HG03060 (cell line): ENCODE results near the gene CTCFL.
"Not testable (repeated sequence)": the region's sequence is repeated elsewhere in the genome, so short reads cannot be mapped to it uniquely, and the experiment has no call there.

Source experiments
- ATAC-seq: cut with Tn5 transposase; IDR thresholded peaks from one replicate; pipeline ENCODE4 v1.9.1; 2021; ENCODE audit warnings: low read depth, moderate number of reproducible peaks; ENCODE audit not compliant: unreplicated experiment

CTCFL gene

DNA sequence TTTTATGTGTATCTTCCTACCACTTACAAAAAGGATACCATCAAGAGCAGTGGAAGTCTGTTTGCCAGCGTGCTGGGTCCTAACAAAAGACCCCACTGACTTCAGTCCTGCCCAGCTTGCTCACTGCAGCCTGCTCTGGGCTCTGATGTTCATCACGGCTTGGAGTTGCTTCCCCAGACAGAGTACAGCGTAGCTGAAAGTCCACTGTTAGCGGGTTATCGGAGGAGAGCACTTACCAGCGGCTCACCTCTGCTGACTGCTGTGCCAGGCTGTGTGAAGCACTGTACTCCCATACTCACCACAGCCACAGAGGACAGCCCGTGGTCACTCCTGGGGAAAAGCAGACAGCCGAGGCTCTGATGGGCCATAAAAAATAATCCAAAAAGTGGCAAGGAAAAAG, 40.2 kb downstream of the CTCFL start:
- ATAC-seq = no peak

DNA sequence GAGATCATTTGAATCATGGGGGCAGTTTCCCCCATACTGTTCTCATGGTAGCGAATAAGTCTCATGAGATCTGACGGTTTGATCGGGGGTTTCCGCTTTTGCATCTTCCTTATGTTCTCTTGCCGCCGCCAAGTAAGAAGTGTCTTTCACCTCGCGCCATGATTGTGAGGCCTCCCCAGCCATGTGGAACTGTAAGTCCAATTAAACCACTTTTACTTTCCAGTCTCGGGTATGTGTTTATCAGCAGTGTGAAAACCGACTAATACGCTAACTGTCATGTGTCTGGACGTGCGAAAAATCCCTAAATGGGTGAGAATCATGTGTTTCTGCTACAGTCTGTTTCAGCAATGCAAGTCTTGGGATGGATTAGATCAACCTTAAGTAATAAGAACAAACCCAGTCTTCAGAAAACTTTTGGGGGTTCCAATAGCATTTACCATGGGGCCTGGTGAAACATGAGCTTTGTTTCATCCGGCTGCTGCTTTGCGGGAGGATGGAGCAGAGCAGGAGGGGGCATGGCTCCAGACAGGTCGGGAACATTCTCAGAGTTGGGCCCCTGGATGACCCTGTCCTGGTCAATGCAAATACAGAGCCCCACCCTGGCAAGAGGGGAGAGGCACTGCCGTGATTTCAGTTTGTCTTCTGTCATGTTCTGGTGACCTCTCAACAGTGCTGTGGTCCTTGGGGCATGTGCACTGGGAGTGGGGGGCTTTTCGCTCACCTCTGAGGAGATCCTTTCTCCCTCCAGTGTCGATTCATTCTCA, 41.5 kb downstream of the CTCFL start:
- peak; percentile 36 for ATAC-seq

DNA sequence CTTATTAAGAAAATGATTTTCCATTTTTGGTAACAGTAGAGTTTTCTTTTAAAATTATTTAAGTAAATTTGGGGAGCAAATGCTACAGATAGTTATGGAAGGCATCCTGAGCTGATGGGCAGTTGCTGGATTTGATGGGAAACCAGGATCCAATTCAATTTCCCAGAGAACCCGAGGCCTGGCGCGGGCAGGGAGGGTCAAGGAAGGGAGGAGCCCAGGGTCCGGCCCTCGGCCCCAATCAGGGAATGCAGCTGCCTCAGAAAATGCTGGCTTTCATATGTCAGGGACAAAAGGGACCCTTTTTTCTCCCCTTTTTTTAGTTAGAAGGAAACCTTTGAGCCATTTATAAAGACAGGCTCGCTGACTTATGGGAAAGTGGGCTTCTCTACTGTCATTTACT, 42.1 kb downstream of the CTCFL start:
- no peak for ATAC-seq

DNA sequence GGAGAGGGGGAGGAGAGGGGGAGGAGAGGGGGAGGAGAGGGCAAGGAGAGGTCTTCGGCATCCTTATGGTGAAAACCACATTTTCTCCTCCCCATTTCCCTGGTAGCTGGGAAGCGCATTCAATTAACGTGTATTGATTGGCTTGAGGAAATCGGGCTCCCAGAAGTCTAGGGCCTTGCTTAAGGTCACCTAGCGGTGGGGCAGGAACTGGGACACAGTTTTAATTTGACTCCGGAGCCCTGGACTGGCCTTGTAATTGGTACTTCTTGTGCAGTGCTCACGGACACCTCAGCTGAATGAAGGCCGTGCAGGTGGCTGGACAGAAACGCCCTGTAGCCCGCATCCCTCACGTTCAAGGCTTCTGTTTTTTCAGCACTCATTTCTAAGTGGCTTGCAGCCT, 42.8 kb downstream of the CTCFL start:
- no peak for ATAC-seq

DNA sequence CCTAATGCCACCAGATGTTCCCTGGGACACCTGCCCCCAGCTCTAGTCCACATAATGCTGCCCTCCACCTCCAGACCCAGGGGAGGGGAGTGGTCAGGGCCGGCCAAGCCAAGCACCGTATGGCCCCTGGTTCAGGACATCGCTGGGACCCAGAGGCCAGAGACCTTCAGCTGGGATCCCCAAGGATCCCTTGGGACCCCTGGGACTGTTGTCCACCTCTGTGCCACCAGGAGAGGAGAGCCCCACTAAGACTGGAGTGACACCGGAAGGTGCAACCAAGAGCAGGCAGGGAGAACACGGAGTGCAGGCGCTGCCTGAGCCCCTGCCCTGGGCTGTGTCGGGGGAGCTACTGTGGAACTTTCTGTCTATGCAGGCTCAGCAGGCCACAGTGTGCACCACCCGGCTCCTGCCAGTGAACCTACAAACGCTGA, 43.6 kb downstream of the CTCFL start:
- no peak for ATAC-seq

DNA sequence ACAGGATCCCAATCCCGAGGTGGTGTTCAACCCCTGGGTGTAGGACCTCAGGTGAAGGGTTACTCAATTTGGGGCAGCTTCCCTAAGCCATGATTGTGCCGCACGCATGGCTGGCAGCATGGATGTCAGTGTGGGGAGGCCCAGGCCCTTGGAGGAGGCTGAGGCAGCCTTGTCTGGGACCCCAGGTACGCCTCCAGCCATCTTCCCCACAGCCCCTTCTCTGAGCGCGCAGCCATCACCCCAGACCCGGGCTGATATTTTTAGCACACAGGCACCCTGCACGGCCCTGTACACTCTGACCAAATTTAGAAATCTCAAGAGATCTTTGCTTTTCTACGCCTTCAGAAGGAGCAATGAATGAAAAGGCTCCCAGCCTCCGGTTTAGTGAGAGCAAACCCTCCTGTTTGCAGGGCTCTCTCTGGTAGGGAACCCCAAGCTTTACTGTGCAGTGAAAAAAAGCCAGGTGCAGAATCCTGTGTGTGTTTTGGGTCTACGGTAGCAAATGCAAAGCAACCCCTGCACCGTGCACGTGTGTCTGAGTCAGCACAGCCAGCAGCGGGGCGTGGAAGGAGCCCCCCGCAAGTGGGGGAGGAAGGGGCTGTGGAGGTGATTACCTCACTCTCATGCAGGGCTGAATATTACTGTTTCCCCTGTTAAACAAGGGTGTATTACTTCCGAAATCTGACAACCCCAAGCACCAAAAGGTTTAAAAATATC, 44.3 kb downstream of the CTCFL start:
- peak; percentile 43 for ATAC-seq

DNA sequence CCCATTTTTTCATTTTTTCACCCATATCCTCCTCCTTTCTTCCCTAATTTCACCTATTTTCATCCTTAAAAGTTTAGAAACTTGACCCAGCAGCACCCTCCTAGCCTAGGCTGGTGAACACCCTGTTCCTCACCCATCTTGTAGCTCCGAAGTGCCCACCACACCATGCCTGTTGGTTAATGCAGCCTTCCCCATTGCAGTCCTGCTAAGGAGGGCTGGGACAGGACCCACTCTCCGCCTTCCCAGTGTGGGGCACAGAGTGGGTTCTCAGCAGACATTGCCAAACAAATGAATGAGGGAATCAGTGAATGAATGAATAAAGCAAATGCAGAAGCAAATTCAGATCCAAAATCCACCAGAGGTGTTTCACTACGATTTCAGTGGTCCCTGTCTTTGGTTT, 45.7 kb downstream of the CTCFL start:
- no peak for ATAC-seq

DNA sequence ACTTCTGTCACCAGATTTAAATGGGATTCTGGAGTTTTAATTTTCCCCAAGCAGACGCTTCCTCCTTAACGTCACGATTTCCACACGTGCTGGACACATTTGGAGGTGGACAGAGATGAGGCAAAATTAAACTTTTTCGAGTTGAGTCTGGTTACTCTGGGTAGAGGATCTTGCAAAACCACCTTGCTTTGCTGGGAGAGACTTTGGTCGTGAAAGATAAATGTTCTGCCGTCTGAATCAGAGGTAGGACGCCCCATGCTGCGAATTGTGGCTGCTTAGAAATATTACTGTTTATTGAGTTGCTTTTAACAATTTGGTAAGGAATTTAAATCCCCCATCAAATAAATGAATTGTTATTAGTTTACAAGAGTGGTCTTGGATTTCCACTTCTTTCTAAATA, 46.8 kb downstream of the CTCFL start:
- no peak for ATAC-seq

DNA sequence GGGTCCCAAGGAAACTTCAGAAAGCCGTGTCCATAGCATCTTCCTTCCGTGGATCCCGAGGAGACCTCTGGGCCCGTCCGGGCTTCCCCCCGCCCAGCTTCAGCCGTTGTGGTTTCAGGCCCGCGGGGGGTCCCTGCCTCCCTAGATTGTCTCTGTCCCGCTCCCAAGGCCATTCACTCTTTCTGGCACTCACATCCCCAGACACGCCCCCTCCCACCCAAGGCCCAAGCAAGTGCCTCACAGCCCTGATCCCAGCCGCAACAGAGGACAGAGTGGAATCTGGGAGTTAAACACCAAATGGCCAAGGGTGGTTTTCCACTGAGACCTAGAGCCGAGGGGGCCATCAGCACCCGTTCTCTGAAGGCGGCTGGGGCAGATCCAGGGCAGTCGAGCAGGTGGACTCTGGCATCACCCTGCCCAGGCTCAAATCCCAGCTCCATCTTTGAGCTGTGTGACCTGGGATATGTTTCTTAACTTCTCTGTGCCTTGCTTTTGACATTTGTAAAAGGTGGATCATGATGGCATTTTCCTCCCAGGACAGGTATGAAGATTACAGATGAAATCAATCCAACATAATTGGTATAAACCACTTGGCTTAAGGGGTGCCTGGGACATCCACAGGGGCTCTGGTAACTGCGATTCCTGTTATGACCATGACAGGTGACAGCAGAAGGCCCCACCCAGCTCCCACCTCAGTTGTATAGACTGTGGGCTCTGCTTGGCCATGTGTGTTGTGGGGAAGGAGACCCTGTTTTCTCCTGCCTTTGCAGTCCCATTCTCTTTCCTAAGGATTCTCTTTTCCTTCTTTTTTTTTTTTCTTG, 48.1 kb downstream of the CTCFL start:
- no peak for ATAC-seq

DNA sequence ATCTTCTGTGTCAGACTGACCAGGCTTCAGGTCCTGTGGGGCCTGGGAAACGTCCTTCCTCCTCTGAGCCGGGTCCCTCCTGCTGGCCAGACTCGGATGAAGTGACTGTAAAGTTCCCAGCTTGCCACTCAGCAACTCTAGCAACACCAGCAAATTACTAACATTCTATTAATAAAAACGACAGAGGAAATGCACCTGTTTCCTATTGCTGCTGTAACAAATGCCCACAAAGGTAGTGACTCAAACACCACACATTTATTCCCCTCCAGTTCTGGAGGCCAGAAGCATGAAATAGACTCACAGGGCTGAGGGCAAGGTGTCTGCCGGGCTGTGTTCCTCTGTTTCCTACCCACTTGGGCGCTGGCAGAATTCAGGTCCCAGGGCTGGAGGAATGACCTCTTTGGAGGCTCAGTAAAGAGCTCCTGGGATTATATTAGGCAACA, 48.8 kb downstream of the CTCFL start:
- no peak for ATAC-seq

DNA sequence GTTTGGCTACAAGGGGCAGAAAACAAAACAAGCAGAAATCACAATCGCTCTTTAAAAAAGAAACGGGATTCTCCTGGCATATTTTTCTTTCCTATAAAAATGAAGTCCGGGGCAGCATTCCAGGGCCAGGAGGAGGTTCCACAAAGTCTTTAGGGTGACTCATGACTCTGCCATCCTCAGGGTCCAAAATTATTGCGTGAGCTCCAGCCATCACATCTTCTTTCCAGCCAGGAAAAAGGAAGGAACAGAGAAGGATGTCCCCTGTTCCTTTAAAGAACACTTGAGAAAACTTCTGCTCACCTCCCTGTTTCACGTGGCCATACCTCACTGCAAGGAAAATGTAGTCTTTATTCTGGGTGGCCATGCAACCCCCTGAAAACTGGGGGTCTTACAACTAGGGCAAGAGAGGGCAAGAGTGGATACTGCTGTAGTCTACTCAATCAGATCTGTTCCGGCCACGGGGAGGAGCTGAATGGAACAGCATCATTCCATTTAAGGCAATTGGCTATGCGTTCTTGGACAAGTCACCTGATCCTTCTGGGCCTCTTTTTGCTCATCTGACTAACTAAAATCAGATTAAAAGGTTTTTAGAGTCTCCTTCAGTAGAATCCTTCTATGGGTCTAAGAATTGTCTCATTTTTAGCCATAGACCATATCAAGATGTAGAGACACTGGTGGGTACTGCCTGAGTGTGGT, 49.4 kb downstream of the CTCFL start:
- no peak for ATAC-seq

DNA sequence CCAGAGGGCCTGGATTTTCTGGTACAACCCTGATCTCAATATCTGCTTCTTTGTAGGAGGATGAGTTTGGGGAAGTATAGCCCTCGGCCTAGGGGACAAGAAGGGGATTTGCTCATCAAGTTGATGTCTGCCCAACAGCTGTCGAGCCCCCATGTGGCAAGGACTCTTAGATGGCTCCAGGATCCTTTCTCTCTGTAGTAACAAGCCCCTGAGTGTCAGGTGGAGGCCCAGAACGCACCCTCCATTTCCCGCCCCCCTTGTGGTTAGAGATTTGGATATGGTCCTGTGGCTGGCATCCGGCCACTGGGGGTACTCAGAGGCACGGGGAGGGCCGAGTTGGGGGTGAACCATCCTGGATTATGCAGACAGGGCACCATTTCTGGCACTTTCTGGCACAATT, 50.1 kb downstream of the CTCFL start:
- no peak for ATAC-seq

DNA sequence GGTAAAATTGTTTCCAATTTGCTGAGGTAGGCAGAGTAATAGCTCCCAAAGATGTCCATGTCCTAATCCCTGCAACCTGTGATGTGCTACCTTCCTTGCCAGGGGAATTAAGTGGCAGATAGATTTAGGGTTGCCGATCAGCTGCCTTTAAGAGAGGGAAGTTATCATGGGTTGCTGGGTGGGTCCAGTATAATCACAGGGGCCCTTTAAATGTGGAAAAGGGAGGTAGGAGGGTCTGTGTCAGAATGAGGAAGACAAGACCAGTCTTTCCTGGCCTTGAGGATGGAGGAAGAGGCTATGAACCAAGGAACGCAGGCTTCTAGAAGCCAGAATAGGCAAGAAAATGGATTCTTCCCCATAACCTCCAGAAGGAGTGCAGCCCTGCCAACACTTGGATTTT, 50.7 kb downstream of the CTCFL start:
- no peak for ATAC-seq

DNA sequence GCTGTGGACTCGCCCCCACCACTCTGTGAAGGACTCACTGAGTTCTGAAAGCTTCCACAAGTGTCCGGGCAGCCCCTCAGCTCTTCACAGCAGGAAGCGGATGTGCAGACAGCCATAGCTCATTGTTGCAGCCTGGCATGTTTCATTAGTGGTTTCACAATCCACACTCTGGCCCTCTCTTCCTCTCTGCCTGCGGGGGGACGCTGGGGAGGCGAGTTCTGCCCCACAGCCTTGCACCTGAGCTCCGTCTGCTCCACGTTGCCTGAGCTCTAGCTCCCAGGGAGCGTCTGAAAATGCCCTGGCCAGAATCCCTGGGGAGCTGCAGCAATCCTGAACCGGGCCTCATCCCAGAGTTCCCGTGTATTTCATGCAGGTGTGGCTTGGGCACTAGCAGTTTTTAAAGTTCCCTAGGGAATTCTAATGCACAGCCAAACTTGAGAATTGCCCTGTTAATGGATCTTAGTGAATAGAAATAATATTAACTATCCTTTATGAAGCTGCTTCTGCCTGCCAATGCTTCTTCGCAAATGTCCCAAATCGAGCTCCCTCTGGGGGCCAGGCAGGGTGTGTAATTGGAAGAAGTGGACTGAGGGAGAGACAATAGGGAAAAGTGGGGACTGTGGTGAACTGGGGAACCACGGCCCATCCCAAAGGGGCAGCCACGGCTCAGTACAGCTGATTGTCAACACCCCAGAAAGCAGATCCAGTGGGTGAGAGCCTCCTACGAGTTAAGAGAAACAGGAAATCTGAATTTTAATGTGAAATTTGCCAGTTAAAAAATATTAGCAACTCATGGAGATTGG, 51.5 kb downstream of the CTCFL start:
- peak; percentile 36 for ATAC-seq

DNA sequence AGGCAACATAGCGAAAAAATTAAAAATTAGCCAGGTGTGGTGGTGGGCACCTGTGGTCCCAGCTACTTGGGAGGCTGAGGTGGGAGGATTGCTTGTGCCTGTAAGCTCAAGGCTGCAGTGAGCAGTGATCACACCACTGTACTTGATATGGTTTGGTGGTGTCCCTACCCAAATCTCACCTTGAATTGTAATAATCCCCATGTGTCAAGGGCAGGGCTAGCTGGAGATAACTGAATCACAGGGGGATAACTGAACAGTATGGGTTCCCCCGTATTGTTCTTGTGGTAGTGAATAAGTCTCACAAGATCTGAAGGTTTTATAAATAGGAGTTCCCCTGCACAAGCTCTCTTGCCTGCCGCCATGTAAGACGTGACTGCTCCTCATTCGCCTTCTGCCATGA, 52.5 kb downstream of the CTCFL start:
- ATAC-seq = not testable (repeated sequence)

DNA sequence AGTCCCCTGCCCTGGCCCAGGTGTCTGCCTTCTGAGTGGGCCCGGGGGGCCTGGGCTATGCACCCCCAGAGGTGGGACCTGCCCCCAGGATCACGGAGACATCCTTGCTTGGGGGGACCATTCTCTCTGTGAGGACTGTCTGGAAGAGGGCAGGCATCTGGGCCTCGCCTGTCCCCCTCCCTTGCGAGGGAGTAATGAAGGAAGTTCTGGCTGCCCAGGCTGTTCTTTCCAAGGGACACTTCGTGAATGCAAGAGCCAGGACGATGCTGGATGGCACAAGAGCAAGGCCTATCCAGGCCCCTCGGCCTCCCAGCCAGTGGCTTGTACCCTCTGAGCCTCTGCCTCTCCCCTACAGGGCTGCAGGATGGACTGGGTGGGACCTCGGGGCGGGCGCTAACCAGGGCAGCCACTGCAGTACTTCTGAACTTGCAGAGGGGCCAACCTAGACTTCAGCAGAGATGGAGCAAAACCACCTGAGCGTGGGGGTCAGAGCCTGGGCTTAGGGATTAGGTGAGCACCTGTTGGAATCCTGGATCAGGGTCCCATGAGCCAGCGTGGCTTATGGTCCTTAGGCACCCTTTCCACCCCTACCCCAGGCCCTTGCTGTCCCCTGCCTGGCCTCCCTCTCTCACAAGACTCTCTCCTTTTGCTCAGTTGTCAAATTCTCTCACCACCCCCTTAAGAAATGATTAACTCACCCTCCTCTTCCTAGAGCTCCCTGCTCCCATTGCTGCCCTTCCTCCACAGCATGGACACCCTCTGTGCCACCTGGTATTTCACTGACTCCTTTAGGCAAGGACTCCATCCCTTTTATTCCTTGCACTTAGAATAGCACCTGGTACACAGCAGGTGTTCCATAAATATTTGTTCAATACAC, 53.2 kb downstream of the CTCFL start:
- no peak for ATAC-seq

DNA sequence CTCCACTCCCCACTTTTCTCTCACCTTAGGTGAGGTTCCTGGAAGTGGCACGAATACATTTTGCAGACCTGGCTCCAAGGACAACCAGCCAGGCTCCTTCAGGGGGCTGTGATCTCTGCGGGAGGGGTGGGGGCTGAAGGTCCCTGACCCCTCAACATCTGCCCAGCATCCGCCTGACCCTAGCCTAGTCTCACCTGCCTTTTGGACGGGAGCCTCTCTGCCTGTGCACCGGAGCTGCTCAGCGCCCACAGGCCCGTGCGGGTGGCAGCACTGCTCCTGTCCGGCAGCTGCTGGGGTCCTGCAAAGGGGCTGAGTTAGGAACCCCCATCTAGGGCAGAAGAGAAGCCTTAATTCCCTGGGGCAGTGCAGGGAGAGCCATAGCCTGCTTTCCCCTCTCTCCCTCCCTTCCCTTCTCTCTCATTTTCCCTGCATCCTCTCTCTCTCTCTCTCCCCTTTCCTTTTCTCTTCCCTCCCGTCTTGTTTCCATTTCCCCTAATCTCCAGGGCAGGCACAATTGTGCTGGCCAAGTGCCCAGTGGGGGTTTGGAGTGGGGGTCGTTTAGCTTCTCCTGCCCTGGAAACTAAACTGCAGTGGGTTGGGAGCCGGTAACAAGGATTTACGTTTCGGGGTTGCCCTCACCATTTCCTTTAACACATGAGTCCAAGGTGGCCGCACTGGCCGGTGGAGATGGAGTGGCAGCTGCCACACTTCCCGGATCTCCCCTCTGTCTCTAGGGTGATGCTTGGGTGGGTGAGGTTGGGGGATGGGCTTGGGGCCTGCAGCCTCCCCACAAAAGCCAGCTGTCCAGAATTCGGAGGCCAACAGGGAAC, 54.1 kb downstream of the CTCFL start:
- ATAC-seq = no peak

DNA sequence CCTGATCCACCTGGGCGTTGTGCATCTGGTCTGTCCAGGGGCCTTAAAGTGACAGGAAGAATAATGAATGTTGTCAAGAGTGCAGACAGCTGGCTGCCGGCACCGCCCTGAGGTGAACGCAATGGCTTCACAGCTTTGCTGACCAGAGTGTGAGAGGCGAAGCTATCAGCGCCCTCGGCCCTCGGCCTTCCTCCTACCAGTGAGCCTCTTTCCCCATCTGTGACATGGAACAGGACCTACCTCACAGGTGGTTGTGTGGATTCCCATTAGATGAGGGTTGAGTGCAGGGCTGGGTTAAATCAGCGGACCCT, 54.8 kb downstream of the CTCFL start:
- no peak for ATAC-seq
